ENCODE data around the gene PNO1.
"Not testable (repeated sequence)": the region's sequence is repeated elsewhere in the genome, so short reads cannot be mapped to it uniquely, and the experiment has no call there.

The PNO1 gene

DNA sequence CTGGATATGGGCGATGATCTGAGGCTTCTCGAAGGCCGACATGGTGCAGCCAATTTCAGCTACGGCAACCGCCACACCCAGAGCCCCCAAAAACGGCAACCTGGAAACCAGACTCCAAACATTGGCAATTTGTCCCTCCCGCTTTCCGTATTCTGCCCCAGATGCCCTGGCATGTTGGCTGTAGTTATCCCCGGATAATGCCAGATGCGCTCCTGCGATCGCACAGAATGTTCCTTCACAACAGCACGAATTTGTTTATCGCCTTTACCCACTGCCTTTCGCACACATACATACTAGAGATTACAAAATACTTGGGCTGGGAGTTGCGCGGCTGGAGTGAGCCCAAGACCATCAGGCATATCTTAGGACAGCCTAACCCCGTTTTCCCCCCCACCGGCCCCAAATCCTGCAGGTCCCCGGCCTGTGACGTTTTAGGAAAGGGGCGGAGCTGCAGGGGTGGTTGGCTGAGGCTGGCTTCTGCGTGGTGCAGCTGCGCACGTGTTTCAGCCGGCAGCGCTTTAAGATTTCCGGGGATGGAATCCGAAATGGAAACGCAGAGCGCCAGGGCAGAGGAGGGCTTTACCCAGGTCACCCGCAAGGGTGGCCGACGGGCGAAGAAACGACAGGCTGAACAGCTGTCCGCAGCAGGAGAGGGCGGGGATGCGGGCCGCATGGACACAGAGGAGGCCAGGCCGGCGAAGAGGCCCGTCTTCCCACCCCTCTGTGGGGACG lies at the start of gene PNO1:
PNO1 (plus strand) TSS at position 487 of the 732 bp plus-strand sequence; CDS start at position 534, 47 bp downstream.
- peak; percentile 90 to 96 for DNase-seq (ENCODE audit: low read depth in 2 of 2)

GRCh38 chr2:68108120-68108519 lies 49.6 kb upstream of the PNO1 start:
- DNase-seq (ENCODE audit: low read depth in 2 of 2), result no peak

GRCh38 chr2:68110102-68110501 lies 47.6 kb upstream of the PNO1 start:
- no peak for DNase-seq (ENCODE audit: low read depth in 2 of 2)

DNA sequence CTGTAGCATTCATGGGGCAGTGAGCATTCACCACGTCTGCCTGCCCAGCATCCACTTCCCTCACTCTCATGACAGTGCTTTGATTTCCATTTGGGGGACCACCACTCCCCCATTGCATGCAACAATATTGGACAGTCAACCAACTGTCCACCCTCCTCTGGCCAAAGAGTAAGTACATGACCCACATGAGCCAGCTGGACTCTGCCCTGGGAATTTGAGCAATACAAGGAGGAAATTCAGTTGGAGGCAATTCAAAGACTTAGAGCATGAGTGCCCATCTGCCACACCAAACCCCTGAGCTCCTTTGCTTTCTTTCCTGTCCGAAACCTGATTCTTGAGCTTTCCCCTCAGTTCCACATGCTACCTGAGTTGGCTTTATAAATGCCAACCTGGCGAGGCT lies 41.7 kb upstream of the PNO1 start:
- no peak for DNase-seq (ENCODE audit: low read depth in 2 of 2)

DNA sequence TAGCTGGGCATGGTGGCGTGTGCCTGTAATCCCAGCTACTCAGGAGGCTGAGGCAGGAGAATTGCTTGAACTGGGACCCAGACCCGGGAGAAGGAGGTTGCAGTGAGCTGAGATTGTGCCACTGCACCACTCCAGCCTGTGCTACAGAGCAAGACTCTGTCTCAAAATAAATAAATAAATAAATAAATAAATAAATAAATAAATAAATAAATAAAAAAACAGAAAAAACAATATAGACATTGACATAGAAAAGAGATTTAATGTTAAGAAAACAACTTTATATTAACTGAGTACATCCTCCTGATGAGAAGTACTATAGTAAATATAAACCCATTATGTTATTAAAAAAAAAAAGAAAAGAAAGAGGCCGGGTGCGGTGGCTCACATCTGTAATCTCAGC lies 39.8 kb upstream of the PNO1 start:
- not testable (repeated sequence) for DNase-seq (ENCODE audit: low read depth in 2 of 2)

DNA sequence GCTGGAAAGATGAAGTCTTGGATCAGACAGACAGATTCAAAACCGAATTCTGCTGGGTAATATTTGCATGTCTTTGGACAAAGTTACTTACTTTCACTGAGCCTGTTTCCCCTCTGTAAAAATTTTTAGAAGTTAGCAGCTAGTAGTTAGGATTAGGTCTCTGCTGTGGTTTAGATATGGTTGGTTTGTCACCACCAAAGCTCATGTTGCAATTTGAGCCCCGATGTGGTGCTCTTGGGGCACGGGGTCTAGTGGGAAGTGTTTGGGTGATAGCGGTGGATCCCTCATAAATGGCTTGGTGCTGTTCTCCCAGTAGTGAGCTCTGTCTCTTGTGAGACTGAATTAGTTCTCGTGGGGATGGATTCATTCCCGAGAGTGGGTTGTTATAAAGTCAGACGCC lies 38.9 kb upstream of the PNO1 start:
- DNase-seq (ENCODE audit: low read depth in 2 of 2), result no peak

- DNase-seq (ENCODE audit: low read depth in 2 of 2), result no peak
Measured at GRCh38 chr2:68119504-68119903, 38.2 kb upstream of the PNO1 start.

DNA sequence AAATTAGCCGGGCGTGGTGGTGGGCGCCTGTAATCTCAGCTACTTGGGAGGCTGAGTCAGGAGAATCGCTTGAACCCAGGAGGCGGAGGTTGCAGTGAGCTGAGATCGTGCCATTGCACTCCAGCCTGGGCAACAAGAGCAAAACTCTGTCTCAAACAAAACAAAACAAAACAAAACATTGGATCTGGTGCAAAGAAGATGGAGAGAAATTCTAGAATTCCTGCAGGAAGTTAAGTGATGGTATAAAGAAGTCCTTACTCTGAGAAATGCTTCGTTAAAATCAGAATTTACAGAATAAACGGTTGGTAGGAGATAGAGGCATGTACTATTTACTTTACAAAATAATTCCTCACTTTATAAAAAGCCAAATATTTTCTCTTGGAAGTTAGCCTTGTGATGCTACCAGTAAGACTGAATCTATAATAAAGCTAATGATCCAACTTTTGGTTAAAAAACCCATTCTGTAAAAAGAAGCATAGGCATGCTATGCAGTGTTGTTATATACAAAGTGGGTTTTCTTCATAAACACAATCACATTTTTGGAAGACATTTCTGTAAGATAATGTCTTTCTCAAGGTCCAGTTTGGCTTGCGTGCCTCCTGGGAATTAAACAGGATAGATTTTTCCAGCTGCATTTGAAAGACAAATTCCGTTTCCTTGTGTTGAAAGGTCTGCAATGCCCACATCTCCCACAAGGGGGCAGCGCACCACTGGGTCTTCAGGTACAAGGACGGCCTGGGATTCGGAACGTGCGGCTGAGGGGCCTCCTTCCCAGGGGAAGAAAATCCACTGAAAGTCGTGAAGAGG lies 35.6 kb upstream of the PNO1 start:
- DNase-seq (ENCODE audit: low read depth in 2 of 2), result peak; percentile 38 to 70

- DNase-seq (ENCODE audit: low read depth in 2 of 2), result no peak
Measured at GRCh38 chr2:68122680-68122964, 35.1 kb upstream of the PNO1 start.

DNA sequence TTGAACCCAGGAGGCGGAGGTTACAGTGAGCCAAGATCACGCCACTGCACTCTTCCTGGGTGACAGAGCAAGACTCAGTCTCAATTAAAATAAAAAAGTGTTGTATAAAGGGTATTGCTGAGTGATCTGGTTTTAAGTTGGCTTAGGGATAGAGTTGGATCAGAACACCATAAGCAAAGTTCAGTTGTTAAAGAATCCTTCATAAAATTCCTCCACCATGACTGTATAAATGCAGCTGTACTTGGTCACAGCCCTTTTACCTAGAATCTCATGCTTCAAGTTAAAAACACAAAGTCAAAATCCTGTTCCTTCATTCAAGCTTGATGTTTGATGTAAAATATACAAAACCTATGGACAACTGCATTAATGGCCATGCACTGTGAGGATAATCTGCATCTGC lies 33.4 kb upstream of the PNO1 start:
- DNase-seq (ENCODE audit: low read depth in 2 of 2), result no peak

GRCh38 chr2:68125821-68126220 lies 31.9 kb upstream of the PNO1 start:
- DNase-seq (ENCODE audit: low read depth in 2 of 2), result no peak

DNA sequence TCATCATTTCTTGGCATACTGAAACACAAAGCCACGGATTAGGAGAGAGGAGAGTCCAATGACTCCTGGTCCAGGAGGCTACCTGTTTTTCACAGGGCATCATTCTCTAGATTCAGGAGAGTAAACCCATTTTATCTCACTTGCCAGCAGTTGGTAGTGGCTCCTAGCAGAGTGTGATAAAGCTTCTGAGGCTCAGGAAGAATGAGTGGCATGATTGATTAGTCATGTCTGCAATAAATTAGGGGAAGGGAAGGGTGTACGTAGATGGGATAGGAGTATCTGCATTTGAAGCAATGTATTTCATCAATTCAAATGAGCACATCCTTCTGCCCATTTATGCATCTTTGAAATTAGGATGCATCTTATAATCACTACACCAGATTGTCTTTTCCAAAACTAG lies 31.1 kb upstream of the PNO1 start:
- DNase-seq (ENCODE audit: low read depth in 2 of 2), result no peak

GRCh38 chr2:68127358-68128242 lies 30.1 kb upstream of the PNO1 start:
- no peak for DNase-seq (ENCODE audit: low read depth in 2 of 2)

GRCh38 chr2:68134120-68134519 lies 23.6 kb upstream of the PNO1 start:
- no peak for DNase-seq (ENCODE audit: low read depth in 2 of 2)

DNA sequence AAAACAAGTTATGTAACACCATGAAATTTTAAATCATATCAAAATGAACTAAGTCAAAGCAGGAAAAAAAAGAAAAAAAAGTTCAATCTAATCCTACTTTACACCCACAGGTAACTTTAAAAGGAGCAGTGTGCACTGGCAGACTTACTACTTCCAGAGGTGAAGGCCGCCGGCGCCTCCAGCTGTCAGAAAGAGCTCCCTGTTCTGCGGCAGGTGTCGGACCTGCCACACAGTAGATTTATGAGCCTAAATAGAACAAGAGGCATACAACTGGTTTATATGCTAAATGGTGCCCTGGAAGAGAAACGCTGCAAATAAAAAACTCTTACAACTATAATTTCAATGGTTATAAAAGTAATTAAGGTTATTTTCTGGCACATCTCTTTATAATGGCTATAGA lies 23.1 kb upstream of the PNO1 start:
- no peak for DNase-seq (ENCODE audit: low read depth in 2 of 2)

GRCh38 chr2:68135448-68136320 lies 22.0 kb upstream of the PNO1 start:
- DNase-seq (ENCODE audit: low read depth in 2 of 2), result no peak

- no peak for DNase-seq (ENCODE audit: low read depth in 2 of 2)
Measured at GRCh38 chr2:68141875-68142274, 15.8 kb upstream of the PNO1 start.

GRCh38 chr2:68151037-68151436 lies 6.7 kb upstream of the PNO1 start:
- DNase-seq (ENCODE audit: low read depth in 2 of 2), result no peak

- no peak for DNase-seq (ENCODE audit: low read depth in 2 of 2)
Measured at GRCh38 chr2:68152681-68153347, 4.9 kb upstream of the PNO1 start.

DNA sequence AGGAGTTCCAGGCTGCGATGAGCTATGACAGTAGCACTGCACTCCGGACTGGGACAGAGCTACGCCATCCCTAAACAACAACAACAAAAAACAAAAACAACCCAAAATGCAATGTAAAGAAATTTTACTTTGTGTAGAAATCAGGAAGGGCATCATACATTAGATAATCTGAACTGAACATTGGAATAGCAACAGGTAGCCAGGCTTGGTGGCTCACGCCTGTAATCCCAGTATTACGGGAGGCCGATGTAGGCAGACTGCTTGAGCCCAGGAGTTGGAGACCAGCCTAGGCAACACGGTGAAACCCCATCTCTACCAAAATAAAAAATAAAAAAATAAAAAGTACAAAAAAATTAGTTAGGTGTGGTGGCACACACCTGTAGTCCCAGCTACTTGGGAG lies 2.1 kb upstream of the PNO1 start:
- DNase-seq (ENCODE audit: low read depth in 2 of 2), result no peak

DNA sequence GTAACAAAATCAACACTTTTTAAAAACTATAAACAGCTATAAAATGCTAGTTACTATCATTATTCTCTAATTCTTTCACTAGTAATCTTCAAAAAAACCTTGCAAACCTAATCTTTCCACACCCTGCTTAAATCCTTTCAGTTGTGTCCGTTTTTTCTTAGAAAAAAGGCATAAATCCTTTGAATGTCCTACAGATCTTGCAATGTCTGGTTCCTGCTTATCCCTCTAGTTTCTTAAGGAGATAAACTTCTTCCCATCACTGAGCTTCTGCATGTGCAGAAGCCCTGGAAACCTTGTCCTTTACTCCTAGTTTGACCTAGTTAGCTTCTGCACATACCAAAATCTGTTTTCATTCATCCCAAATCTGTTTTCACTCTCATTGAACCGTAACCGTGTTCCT lies 1.3 kb upstream of the PNO1 start:
- no peak for DNase-seq (ENCODE audit: low read depth in 2 of 2)
